ENCODE measurements around the gene PLAAT3.

GRCh38 chr11:63574856-63575602, 39.2 kb downstream of the PLAAT3 start:
- no peak for TF ChIP-seq CTCF (IDR thresholded peaks at IDR 0.05)
- TF ChIP-seq POLR2A (IDR thresholded peaks at IDR 0.05), result no peak

All from suprapubic skin (tissue), 3 donors.